H9 (cell line): Measurements from ENCODE around the gene MT2A. TPM values are rescaled to one million over a fixed set of nuclear protein-coding genes. Genes with fewer than 3 reads are reported as not detected.

Experiments
- DNase-seq: peaks from one replicate; pipeline ENCODE4 v3.0.0-alpha.2; 2017
- H2AFZ ChIP-seq: one replicate; pipeline ENCODE4 v1.6.1; 2013; ENCODE audit warnings: mild to moderate bottlenecking, low read length, control low read depth, moderate library complexity
- H2AK5ac ChIP-seq: 2 replicates; pipeline ENCODE4 v1.6.1; 2013; ENCODE audit warnings: low read length, control low read depth, mixed read lengths; ENCODE audit not compliant: insufficient read length
- H2BK120ac ChIP-seq: one replicate; pipeline ENCODE4 v1.6.1; 2013; ENCODE audit warnings: low read depth, mild to moderate bottlenecking, low read length, control low read depth, inconsistent platforms; ENCODE audit not compliant: poor library complexity, severe bottlenecking
- H2BK12ac ChIP-seq: 2 replicates; pipeline ENCODE4 v1.6.1; 2013; ENCODE audit warnings: low read length, control low read depth, mixed read lengths, low read depth; ENCODE audit not compliant: insufficient read length
- H2BK15ac ChIP-seq: 2 replicates; pipeline ENCODE4 v1.6.1; 2013; ENCODE audit warnings: low read depth, low read length, control low read depth
- H2BK20ac ChIP-seq: one replicate; pipeline ENCODE4 v1.6.1; 2013; ENCODE audit warnings: low read depth, mild to moderate bottlenecking, low read length, control low read depth, inconsistent platforms; ENCODE audit not compliant: poor library complexity, severe bottlenecking
- H2BK5ac ChIP-seq: 2 replicates; pipeline ENCODE4 v1.6.1; 2013; ENCODE audit warnings: low read length, control low read depth, mixed read lengths; ENCODE audit not compliant: insufficient read length
- H3K14ac ChIP-seq: 2 replicates; pipeline ENCODE4 v1.6.1; 2013; ENCODE audit warnings: low read length, control low read depth; ENCODE audit not compliant: insufficient read depth
- H3K18ac ChIP-seq: 2 replicates; pipeline ENCODE4 v1.6.1; 2013; ENCODE audit warnings: low read depth, mild to moderate bottlenecking, mixed read lengths, low read length, control low read depth; ENCODE audit not compliant: insufficient read length
- H3K23ac ChIP-seq: 2 replicates; pipeline ENCODE4 v1.6.1; 2013; ENCODE audit warnings: low read length, control low read depth, mixed read lengths, low read depth; ENCODE audit not compliant: insufficient read length
- H3K23me2 ChIP-seq: 2 replicates; pipeline ENCODE4 v1.6.1; 2013; ENCODE audit warnings: low read depth, mild to moderate bottlenecking, mixed read lengths, low read length, control low read depth; ENCODE audit not compliant: insufficient read length, poor library complexity, severe bottlenecking
- H3K27ac ChIP-seq: 2 replicates; pipeline ENCODE4 v1.5.1; 2013; ENCODE audit warnings: low read length, control low read depth, mixed read lengths, low read depth; ENCODE audit not compliant: insufficient read length
- H3K27me3 ChIP-seq: 2 replicates; pipeline ENCODE4 v1.6.1; 2013; ENCODE audit warnings: low read length, control low read depth, inconsistent platforms; ENCODE audit not compliant: insufficient read depth
- H3K4ac ChIP-seq: 2 replicates; pipeline ENCODE4 v1.6.1; 2013; ENCODE audit warnings: low read depth, mild to moderate bottlenecking, control low read depth, inconsistent platforms, low read length, moderate library complexity
- H3K4me1 ChIP-seq: 2 replicates; pipeline ENCODE4 v1.6.1; 2013; ENCODE audit warnings: low read length, control low read depth, inconsistent platforms; ENCODE audit not compliant: insufficient read depth
- H3K4me2 ChIP-seq: 2 replicates; pipeline ENCODE4 v1.6.1; 2013; ENCODE audit warnings: low read length, control low read depth, mixed read lengths; ENCODE audit not compliant: insufficient read length, insufficient read depth
- H3K56ac ChIP-seq: 2 replicates; pipeline ENCODE4 v1.6.1; 2013; ENCODE audit warnings: low read depth, mild to moderate bottlenecking, mixed read lengths, low read length, control low read depth; ENCODE audit not compliant: insufficient read length
- H3K79me1 ChIP-seq: 2 replicates; pipeline ENCODE4 v1.6.1; 2013; ENCODE audit warnings: low read depth, mild to moderate bottlenecking, moderate library complexity, low read length, control low read depth, inconsistent platforms; ENCODE audit not compliant: insufficient read depth, poor library complexity, severe bottlenecking
- H3K79me2 ChIP-seq: 2 replicates; pipeline ENCODE4 v1.6.1; 2013; ENCODE audit warnings: low read length, control low read depth, inconsistent platforms; ENCODE audit not compliant: insufficient read depth
- H3K9ac ChIP-seq: 2 replicates; pipeline ENCODE4 v1.6.1; 2013; ENCODE audit warnings: low read length, control low read depth, mixed read lengths; ENCODE audit not compliant: insufficient read length; ENCODE audit errors: extremely low read depth
- H3K9me3 ChIP-seq: one replicate; pipeline ENCODE4 v1.6.1; 2013; ENCODE audit warnings: low read depth, low read length, inconsistent platforms; ENCODE audit not compliant: control insufficient read depth
- H3T11ph ChIP-seq: one replicate; pipeline ENCODE4 v1.6.1; 2013; ENCODE audit warnings: mild to moderate bottlenecking, low read length, control low read depth, inconsistent platforms
- H4K20me1 ChIP-seq: one replicate; pipeline ENCODE4 v1.6.1; 2013; ENCODE audit not compliant: control insufficient read depth, insufficient read length, insufficient read depth
- H4K5ac ChIP-seq: 2 replicates; pipeline ENCODE4 v1.6.1; 2013; ENCODE audit warnings: low read depth, mild to moderate bottlenecking, mixed read lengths, low read length, control low read depth; ENCODE audit not compliant: insufficient read length
- H4K8ac ChIP-seq: replicated peaks from 2 replicates; pipeline ENCODE4 v1.6.1; 2013; ENCODE audit warnings: low read length, control low read depth, mixed read lengths, low read depth; ENCODE audit not compliant: insufficient read length
- H4K91ac ChIP-seq: 2 replicates; pipeline ENCODE4 v1.6.1; 2013; ENCODE audit warnings: low read depth, mild to moderate bottlenecking, moderate library complexity, mixed read lengths, low read length, control low read depth; ENCODE audit not compliant: insufficient read length
- H3K27ac Mint-ChIP-seq, 3 experiments: 2 replicates in 2 of 3; 3 replicates in 1 of 3; pipeline ENCODE4 v1.8.0; 2020 to 2021; ENCODE audit warnings: mixed read lengths in 3 of 3, mild to moderate bottlenecking in 1 of 3, moderate library complexity in 1 of 3
- H3K27me3 Mint-ChIP-seq: 2 replicates; pipeline ENCODE4 v1.8.0; 2021; ENCODE audit warnings: low read depth, mild to moderate bottlenecking, moderate library complexity, mixed read lengths
- H3K36me3 Mint-ChIP-seq, 3 experiments: 2 replicates in 2 of 3; 3 replicates in 1 of 3; pipeline ENCODE4 v1.8.0; 2020 to 2021; ENCODE audit warnings: low read depth in 3 of 3, mixed read lengths in 3 of 3; ENCODE audit not compliant: insufficient read depth in 1 of 3
- H3K4me1 Mint-ChIP-seq, 2 experiments: 2 replicates each; pipeline ENCODE4 v1.8.0; 2020; ENCODE audit warnings: mixed read lengths in 2 of 2
- H3K4me3 Mint-ChIP-seq, 2 experiments: 2 replicates in 1 of 2; 3 replicates in 1 of 2; pipeline ENCODE4 v1.8.0; 2020 to 2021; ENCODE audit warnings: mild to moderate bottlenecking in 2 of 2, mixed read lengths in 2 of 2, moderate library complexity in 1 of 2
- H3K9me3 Mint-ChIP-seq, 2 experiments: 2 replicates in 1 of 2; 3 replicates in 1 of 2; pipeline ENCODE4 v1.8.0; 2020; ENCODE audit warnings: mild to moderate bottlenecking in 2 of 2, mixed read lengths in 2 of 2, moderate library complexity in 1 of 2
- CTCF ChIP-seq: fragments of 200-600 bp; sonication (generic); conservative IDR thresholded peaks from 3 replicates; pipeline ENCODE4 v1.8.0; 2021; ENCODE audit warnings: antibody characterized with exemption, mild to moderate bottlenecking
- WGBS: extraction: QIAGEN DNeasy Blood & Tissue Kit; methylation state at CpG from one replicate; pipeline ENCODE4 v1.1.7; 2013; ENCODE audit warnings: missing lambda C conversion rate, low lambda C conversion rate, mixed read lengths; ENCODE audit not compliant: insufficient read length; ENCODE audit errors: extremely low coverage; 5-methylcytosine and 5-hydroxymethylcytosine counted together
- total RNA-seq: library from RNA; stranded (reverse); gene quantifications from 2 replicates; pipeline ENCODE4 v1.2.1, GENCODE V29; 2021

MT2A gene
- total RNA-seq, 1 experiment from 2014 or later, result 63.1 TPM

DNA sequence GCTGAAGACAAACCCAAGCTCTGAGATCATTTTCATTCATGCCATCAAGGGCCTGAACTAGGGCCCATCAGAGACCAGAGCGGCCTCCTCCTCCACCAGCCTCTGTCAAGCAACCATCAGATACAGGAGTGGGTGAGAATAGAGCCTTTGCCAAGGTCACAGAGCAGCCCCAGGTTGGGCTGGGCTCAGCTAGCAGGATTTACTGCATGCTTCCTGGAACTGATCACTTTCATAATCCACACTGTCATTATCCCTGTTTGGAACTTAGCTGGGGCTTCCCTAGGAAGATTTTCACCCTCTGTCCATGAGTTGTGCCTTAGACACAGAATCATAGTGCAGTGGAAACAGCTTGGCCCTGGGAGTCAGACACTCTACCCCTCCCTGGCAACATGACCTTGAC is 38.4 kb upstream of the MT2A start:
- Histone ChIP-seq H3K9me3 (no peaks in the 10 kb centered on the region), H3T11ph (no peak overlapping the region), H2BK15ac (no peak overlapping the region), H4K8ac (no peak overlapping the region), H3K4me2 (no peak overlapping the region), H4K5ac (no peak overlapping the region), H3K27me3 (no peaks in the 10 kb centered on the region), H3K27ac (no peak overlapping the region), H3K23ac (no peak overlapping the region), H3K56ac (no peak overlapping the region), H3K23me2 (no peaks in the 10 kb centered on the region), H2BK12ac (no peak overlapping the region), H3K79me2 (no peaks in the 10 kb centered on the region), H4K20me1 (no peaks in the 10 kb centered on the region), H2AFZ (no peak overlapping the region), H2AK5ac (no peak overlapping the region), H2BK20ac (no peak overlapping the region), H3K4me1 (no peaks in the 10 kb centered on the region), H3K79me1 (no peaks in the 10 kb centered on the region), H4K91ac (no peak overlapping the region), H2BK120ac (no peak overlapping the region), H3K4ac (no peak overlapping the region), H3K9ac (no peak overlapping the region), H3K14ac (no peak overlapping the region), H2BK5ac (no peak overlapping the region), H3K18ac (no peak overlapping the region)
- WGBS, result no CpG with 5 or more reads among the region's 1 CpG
- Mint-ChIP-seq H3K4me3 (no peak overlapping the region), H3K27me3 (peaks cover 35% of the 10 kb centered on the region), H3K9me3 (peaks cover 0 to 4% of the 10 kb centered on the region in 2 experiments; a peak in 3 of 5 replicates), H3K27ac (peak overlapping the region in 1 of 3 experiments; percentile 62; a peak in 2 of 7 replicates), H3K4me1 (no peaks in the 10 kb centered on the region), H3K36me3 (no peaks in the 10 kb centered on the region)
- no peak for DNase-seq
- TF ChIP-seq CTCF, result no peak
